GM23338 (cell line): ENCODE measurements around the gene DOCK4.

Source experiments
- CREB1 ChIP-seq: fragments of 250-450 bp; sonication (Bioruptor Pico); IDR thresholded peaks from 2 replicates; pipeline ENCODE4 v1.5.0; 2020; ENCODE audit warnings: low read depth, mild to moderate bottlenecking, moderate library complexity
- EZH2 ChIP-seq: fragments of 200-600 bp; sonication (generic); IDR thresholded peaks from one replicate; pipeline ENCODE4 v1.8.0; 2017; ENCODE audit warnings: antibody characterized with exemption, mild to moderate bottlenecking, low read depth; ENCODE audit not compliant: unreplicated experiment
- EZH2phosphoT487 ChIP-seq: fragments of 200-600 bp; sonication (generic); IDR thresholded peaks from one replicate; pipeline ENCODE4 v1.8.1; 2018; ENCODE audit warnings: antibody characterized with exemption; ENCODE audit not compliant: unreplicated experiment
- NANOG ChIP-seq: IDR thresholded peaks from 2 replicates; pipeline ENCODE4 v1.6.1; 2016; ENCODE audit warnings: antibody characterized with exemption, borderline replicate concordance
- POLR2AphosphoS5 ChIP-seq: IDR thresholded peaks from 2 replicates; pipeline ENCODE4 v1.6.1; 2016; ENCODE audit warnings: antibody characterized with exemption, low read depth
- STAT1 ChIP-seq: IDR thresholded peaks from one replicate; pipeline ENCODE4 v1.6.1; 2016; ENCODE audit warnings: antibody characterized with exemption; ENCODE audit not compliant: unreplicated experiment
- ZNF114 ChIP-seq: fragments of 250-450 bp; sonication (Bioruptor Pico); IDR thresholded peaks from 2 replicates; pipeline ENCODE4 v1.5.0; 2020; ENCODE audit warnings: mild to moderate bottlenecking, moderate library complexity
- ZNF331 ChIP-seq: fragments of 250-450 bp; sonication (Bioruptor Pico); IDR thresholded peaks from 2 replicates; pipeline ENCODE4 v1.5.0; 2020; ENCODE audit warnings: low read depth, mild to moderate bottlenecking, moderate library complexity
- TF ChIP-seq, protein P1 (sequence below): fragments of 250-450 bp; sonication (Bioruptor Pico); IDR thresholded peaks from 2 replicates; pipeline ENCODE4 v1.5.0; 2020; ENCODE audit warnings: mild to moderate bottlenecking, moderate library complexity
- TF ChIP-seq, protein P2 (sequence below), 2 experiments: fragments of 200-600 bp in 1 of 2; sonication (generic) in 1 of 2; conservative IDR thresholded peaks; 2 replicates each; pipeline versions ENCODE4 v1.5.1 to v1.6.1; 2016 to 2017; ENCODE audit warnings: antibody characterized with exemption in 2 of 2, low read depth in 2 of 2, mild to moderate bottlenecking in 2 of 2, moderate library complexity in 1 of 2
- TF ChIP-seq, protein P3 (sequence below): IDR thresholded peaks from one replicate; pipeline ENCODE4 v1.6.1; 2018; ENCODE audit warnings: antibody characterized with exemption; ENCODE audit not compliant: unreplicated experiment
- TF ChIP-seq, protein P4 (sequence below): IDR thresholded peaks from 2 replicates; pipeline ENCODE4 v1.6.1; 2016; ENCODE audit warnings: antibody characterized with exemption

DNA sequence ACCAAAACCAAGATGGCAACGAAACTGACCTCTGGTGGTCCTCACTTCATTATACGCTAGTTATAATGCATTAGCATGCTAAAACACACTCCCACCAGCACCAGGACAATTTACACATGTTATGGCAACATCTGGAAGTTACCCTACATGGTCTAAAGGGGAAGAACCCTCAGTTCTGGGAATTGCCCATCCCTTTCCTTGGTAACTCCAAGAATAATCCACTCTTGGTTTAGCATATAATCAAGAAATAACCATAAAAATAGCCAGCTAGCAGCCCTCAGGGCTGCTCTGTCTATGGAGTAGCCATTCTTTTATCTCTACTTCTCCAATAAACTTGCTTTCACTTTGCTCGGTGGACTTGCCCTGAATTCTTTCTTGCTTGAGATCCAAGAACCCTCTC lies 191.1 kb downstream of the DOCK4 start:
- TF ChIP-seq, protein P1, sequence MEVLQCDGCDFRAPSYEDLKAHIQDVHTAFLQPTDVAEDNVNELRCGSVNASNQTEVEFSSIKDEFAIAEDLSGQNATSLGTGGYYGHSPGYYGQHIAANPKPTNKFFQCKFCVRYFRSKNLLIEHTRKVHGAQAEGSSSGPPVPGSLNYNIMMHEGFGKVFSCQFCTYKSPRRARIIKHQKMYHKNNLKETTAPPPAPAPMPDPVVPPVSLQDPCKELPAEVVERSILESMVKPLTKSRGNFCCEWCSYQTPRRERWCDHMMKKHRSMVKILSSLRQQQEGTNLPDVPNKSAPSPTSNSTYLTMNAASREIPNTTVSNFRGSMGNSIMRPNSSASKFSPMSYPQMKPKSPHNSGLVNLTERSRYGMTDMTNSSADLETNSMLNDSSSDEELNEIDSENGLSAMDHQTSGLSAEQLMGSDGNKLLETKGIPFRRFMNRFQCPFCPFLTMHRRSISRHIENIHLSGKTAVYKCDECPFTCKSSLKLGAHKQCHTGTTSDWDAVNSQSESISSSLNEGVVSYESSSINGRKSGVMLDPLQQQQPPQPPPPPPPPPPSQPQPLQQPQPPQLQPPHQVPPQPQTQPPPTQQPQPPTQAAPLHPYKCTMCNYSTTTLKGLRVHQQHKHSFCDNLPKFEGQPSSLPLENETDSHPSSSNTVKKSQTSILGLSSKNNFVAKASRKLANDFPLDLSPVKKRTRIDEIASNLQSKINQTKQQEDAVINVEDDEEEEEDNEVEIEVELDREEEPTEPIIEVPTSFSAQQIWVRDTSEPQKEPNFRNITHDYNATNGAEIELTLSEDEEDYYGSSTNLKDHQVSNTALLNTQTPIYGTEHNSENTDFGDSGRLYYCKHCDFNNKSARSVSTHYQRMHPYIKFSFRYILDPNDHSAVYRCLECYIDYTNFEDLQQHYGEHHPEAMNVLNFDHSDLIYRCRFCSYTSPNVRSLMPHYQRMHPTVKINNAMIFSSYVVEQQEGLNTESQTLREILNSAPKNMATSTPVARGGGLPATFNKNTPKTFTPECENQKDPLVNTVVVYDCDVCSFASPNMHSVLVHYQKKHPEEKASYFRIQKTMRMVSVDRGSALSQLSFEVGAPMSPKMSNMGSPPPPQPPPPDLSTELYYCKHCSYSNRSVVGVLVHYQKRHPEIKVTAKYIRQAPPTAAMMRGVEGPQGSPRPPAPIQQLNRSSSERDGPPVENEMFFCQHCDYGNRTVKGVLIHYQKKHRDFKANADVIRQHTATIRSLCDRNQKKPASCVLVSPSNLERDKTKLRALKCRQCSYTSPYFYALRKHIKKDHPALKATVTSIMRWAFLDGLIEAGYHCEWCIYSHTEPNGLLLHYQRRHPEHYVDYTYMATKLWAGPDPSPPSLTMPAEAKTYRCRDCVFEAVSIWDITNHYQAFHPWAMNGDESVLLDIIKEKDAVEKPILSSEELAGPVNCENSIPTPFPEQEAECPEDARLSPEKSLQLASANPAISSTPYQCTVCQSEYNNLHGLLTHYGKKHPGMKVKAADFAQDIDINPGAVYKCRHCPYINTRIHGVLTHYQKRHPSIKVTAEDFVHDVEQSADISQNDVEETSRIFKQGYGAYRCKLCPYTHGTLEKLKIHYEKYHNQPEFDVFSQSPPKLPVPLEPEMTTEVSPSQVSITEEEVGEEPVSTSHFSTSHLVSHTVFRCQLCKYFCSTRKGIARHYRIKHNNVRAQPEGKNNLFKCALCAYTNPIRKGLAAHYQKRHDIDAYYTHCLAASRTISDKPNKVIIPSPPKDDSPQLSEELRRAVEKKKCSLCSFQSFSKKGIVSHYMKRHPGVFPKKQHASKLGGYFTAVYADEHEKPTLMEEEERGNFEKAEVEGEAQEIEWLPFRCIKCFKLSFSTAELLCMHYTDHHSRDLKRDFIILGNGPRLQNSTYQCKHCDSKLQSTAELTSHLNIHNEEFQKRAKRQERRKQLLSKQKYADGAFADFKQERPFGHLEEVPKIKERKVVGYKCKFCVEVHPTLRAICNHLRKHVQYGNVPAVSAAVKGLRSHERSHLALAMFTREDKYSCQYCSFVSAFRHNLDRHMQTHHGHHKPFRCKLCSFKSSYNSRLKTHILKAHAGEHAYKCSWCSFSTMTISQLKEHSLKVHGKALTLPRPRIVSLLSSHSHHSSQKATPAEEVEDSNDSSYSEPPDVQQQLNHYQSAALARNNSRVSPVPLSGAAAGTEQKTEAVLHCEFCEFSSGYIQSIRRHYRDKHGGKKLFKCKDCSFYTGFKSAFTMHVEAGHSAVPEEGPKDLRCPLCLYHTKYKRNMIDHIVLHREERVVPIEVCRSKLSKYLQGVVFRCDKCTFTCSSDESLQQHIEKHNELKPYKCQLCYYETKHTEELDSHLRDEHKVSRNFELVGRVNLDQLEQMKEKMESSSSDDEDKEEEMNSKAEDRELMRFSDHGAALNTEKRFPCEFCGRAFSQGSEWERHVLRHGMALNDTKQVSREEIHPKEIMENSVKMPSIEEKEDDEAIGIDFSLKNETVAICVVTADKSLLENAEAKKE, result no peak
- TF ChIP-seq, protein P2, sequence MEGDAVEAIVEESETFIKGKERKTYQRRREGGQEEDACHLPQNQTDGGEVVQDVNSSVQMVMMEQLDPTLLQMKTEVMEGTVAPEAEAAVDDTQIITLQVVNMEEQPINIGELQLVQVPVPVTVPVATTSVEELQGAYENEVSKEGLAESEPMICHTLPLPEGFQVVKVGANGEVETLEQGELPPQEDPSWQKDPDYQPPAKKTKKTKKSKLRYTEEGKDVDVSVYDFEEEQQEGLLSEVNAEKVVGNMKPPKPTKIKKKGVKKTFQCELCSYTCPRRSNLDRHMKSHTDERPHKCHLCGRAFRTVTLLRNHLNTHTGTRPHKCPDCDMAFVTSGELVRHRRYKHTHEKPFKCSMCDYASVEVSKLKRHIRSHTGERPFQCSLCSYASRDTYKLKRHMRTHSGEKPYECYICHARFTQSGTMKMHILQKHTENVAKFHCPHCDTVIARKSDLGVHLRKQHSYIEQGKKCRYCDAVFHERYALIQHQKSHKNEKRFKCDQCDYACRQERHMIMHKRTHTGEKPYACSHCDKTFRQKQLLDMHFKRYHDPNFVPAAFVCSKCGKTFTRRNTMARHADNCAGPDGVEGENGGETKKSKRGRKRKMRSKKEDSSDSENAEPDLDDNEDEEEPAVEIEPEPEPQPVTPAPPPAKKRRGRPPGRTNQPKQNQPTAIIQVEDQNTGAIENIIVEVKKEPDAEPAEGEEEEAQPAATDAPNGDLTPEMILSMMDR (conservative IDR thresholded peaks at IDR 0.05; ENCODE audit: low read depth in 2 of 2), result no peak
- TF ChIP-seq CREB1 (no peak), ZNF331 (CRISPR knock-in tag) (no peak), POLR2AphosphoS5 (no peak), EZH2phosphoT487 (no peak), EZH2 (no peak), ZNF114 (CRISPR knock-in tag) (no peak), STAT1 (no peak), NANOG (no peak)
- TF ChIP-seq, protein P3, sequence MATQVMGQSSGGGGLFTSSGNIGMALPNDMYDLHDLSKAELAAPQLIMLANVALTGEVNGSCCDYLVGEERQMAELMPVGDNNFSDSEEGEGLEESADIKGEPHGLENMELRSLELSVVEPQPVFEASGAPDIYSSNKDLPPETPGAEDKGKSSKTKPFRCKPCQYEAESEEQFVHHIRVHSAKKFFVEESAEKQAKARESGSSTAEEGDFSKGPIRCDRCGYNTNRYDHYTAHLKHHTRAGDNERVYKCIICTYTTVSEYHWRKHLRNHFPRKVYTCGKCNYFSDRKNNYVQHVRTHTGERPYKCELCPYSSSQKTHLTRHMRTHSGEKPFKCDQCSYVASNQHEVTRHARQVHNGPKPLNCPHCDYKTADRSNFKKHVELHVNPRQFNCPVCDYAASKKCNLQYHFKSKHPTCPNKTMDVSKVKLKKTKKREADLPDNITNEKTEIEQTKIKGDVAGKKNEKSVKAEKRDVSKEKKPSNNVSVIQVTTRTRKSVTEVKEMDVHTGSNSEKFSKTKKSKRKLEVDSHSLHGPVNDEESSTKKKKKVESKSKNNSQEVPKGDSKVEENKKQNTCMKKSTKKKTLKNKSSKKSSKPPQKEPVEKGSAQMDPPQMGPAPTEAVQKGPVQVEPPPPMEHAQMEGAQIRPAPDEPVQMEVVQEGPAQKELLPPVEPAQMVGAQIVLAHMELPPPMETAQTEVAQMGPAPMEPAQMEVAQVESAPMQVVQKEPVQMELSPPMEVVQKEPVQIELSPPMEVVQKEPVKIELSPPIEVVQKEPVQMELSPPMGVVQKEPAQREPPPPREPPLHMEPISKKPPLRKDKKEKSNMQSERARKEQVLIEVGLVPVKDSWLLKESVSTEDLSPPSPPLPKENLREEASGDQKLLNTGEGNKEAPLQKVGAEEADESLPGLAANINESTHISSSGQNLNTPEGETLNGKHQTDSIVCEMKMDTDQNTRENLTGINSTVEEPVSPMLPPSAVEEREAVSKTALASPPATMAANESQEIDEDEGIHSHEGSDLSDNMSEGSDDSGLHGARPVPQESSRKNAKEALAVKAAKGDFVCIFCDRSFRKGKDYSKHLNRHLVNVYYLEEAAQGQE, result no peak
- TF ChIP-seq, protein P4, sequence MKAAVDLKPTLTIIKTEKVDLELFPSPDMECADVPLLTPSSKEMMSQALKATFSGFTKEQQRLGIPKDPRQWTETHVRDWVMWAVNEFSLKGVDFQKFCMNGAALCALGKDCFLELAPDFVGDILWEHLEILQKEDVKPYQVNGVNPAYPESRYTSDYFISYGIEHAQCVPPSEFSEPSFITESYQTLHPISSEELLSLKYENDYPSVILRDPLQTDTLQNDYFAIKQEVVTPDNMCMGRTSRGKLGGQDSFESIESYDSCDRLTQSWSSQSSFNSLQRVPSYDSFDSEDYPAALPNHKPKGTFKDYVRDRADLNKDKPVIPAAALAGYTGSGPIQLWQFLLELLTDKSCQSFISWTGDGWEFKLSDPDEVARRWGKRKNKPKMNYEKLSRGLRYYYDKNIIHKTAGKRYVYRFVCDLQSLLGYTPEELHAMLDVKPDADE, result no peak
